ENCODE results near the gene NRXN2.
"Not testable (repeated sequence)": the region's sequence is repeated elsewhere in the genome, so short reads cannot be mapped to it uniquely, and the experiment has no call there.

Gene NRXN2

DNA sequence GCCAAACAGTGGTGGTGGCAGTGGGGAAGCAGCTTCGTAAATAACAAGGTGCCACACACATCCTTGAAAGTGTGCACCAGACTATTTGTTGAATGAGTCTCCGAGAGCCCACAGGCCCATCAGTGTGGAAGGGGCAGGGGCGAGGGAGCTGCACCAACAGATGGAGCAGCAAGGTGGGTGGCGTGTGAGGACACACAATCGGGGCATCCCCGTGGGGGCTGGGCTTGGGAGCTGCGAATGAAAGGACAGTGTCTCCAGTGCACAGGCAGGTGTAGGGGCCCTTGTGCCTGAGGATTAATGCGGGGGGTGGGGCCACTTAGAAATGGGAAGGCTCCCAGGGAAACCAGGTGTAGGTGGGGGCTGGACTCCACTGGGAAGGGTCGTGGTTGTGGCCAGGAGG lies 2.8 kb downstream of the NRXN2 start:
- no peak for DNase-seq

DNA sequence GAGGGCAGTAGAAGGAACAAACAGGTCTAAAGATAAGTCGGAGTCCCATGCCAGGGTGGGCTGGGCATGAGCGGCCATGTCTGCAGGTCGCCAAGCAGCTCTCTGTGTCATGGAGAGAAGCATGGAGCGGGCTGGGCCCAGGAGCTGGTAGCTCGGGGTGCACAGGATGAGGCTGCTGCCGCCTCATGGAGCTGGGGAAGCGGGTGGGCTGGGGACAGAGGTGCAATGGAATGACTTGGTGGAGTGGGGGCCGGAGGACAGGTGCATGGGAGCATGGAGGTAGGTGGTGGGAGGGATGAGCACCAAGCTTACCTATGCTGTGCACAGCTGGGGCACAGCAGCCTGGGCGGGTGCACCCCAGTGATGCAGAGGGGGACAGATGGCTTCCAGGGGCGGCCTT lies 3.6 kb downstream of the NRXN2 start:
- DNase-seq: no peak

GRCh38 chr11:64718780-64719124 lies 4.2 kb downstream of the NRXN2 start:
- DNase-seq: no peak

- no peak for DNase-seq
Measured at GRCh38 chr11:64718084-64718779, 4.8 kb downstream of the NRXN2 start.

DNA sequence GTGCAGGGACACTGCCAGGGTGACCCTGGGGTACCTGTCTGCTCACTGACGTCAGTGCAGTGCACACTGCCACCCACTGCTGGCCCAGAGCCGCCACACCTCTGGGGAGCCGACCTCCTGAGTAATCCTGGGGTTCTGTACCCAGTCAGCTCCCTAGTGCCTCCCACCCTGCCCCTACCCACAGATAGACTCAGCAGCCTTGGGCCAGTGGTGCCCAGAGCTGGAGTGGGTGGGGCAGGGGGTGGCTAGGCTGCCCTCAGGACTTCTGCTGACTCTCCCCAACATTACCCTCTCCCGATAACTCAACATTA lies 5.8 kb downstream of the NRXN2 start:
- no peak for DNase-seq

DNA sequence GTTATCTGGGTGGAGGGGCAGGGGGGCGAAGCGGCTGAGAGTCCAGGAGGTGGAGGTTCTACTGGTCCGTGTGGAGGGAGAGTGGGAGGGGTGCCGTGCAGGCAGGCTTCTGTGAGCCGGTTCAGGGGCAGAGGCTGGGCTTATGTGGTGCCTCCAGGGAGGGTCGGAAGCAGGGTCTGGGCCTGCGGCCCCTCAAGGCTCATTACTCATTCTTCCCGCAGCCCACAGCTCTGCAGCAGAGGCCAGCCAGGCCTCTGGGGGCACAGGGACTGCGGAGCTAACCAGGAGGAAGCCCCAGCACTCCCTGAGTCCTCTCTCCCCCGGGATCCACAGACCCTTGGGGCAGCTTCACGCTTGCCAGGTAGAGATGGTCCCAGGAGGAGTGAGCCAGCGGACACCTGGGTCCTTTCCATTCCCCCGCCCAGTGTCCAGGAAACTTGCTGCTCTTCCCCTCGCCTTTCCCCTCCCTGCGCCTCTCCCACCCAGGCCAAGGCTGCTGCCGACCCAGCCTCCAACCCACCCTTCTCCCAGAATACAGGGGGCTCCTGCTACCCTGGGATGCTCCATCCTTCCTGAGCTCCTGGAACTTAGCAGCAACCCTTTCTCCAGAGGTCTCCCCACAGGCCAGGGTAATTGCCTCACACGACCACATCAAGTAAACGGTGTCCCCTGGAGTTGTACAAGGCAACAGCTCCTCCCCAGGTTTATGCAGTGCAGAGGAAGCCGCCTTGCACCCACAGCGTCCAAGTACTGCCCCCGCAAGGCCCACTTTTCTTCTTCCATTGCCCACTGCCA lies 6.3 kb downstream of the NRXN2 start:
- DNase-seq: no peak

DNA sequence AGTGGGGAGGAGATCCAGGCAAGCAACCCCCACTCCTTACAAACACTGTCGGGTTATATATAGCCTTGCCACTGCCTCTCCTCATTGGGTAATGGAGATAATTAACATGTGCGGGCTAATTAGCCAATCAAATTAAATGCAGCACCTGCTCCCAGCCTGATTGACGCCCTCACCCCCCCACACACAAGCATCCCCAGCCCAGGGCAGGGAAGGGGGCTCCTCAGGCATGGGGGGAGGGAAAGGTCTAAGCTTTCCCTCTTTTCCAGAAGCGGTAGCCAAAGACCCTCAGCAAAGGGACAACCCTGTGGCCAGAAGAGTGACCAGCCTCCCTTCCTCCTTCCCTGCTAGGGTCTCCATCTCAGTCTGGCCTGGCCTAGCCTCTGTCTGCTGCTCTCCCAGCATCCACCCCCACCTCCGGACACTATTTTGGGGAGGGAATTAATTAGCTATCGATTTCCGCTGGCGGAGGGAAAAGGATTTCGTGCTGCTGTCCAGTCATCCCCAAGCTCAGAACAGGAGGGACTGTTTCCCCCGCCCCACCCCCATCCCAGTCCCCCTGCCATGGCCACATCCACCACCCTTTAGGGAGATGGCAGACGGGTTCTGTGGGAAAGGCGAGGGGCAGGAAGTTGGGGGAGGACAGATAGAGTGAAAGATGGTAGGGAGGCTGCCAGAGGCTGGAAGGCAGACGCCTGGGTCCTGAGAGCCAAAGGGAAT lies 7.1 kb downstream of the NRXN2 start:
- DNase-seq: no peak

DNA sequence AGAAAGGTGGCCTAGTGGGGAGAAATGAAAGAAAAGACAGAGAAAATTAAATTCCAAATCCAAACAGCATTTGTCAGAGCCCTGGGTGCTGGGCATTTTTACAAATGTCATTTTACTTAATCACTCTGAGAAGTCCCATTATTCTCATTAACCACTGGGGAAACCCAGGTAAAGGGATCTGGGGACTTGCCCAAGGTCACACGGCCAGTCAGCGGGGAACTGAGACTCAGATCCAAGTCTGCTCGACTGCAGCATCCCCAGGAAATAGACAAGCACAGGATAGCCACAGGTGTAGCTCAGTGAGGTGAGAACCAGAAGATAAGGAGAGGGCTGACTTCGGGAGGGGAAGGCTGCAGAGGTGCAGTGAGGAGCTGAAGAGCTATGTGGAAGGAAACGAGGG lies 7.9 kb downstream of the NRXN2 start:
- no peak for DNase-seq

GRCh38 chr11:64714666-64715065 lies 8.3 kb downstream of the NRXN2 start:
- DNase-seq: no peak

DNA sequence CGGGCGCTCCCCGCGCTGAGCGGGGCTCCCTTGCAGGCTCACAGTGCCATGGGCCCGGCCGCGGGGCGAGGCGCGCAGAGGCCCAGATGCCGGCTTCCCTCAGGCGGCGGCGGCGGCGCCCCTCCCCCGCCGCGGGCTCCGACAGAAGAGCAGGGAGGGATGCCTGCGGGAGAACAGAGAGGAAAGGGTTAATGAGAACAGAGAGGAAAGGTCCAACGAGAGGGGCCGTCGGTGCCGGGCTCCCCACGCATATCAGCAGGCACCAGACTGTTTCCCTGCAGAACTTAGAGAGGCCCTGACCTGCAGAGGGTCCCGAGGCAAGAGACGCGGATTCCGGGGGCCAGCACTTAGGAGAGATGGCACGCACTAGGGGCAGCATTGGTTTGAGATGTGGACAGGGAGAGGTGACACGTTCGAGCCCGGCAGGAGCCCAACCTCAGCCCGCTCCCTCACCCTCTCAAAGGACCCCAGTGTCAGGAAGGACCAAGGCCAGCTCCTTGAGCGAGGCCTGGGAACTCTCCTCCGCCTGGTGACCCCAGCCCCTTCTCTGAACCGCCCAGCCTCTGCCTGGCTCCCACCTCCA lies 9.1 kb downstream of the NRXN2 start:
- DNase-seq: no peak

DNA sequence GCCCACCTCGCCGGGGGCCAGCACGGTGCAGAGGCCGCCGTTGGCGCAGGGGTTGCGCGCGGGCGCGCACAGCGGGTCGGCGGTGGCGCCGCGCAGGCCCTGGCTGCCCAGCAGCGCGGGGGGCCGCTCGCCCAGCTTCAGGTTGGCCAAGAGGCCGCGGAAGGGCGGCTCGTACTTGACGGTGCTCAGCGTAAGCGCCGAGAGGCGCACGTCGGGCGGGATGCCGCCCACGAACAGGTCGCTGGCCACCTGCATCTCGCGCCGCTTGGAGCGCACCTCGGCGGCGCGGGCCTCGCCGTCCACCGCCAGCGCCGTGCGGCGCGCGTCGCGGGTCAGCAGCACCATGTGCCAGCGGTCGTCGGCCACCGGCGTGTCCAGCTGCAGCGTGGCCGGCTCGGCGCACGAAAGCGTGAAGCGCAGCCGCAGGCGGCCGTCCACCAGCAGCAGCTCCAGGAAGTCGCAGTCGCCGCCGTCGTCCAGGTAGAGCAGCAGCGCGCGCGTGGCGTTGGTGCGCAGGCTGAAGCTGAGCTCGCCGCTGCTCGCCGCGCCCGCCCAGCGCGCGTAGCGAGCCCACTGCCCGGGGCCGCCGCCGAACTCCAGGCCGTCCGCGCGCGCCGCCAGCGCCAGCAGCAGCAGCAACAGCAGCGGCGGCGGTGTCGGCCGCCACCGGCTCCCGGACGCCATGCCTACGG lies 9.8 kb downstream of the NRXN2 start:
- no peak for DNase-seq

DNA sequence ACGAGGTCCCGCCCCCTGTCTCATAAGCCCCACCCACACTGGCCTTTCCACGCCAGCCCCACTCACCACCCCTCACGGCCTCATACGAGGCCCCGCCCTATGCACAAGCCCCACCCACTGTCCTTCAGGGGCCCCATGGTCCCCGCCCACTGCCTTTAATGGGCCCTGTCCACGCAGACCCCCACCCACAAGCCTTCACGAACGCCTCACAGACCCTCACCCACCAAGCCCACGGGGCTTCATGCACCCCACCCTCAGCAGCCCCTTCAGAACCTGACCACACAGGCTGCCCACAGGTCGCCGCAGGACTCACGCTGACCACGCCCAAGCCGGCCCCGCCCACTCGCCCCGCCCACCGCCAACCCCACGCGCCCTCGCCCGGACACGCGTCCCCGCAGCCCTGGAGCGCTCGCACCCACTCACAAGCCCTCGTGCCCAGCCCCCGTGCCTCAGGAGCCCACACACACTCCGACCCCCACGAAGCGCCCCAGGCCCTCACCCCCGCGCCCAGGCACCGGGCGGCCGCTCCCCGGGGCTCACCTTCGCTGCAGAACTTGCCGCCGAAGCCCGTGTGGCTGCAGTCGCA lies 10.5 kb downstream of the NRXN2 start:
- DNase-seq: no peak

DNA sequence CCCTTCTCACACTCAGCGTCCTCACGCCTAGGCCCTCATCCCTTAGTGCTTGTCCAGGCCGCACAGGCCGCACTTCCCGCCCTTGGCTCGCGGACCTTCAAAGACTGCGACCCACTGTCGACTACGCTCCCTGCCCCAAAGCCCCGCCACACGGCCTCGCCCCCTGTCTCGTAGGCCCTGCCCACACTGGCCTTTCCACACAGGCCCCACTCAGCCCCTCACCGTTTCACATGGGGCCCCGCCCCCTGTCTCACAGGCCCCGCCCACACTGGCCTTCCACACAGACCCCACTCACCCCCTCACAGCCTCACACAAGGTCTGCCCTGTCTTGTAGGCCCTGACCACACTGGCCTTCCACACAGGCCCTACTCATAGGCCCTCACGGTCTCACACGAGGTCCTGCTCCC lies 11.0 kb downstream of the NRXN2 start:
- no peak for DNase-seq

DNA sequence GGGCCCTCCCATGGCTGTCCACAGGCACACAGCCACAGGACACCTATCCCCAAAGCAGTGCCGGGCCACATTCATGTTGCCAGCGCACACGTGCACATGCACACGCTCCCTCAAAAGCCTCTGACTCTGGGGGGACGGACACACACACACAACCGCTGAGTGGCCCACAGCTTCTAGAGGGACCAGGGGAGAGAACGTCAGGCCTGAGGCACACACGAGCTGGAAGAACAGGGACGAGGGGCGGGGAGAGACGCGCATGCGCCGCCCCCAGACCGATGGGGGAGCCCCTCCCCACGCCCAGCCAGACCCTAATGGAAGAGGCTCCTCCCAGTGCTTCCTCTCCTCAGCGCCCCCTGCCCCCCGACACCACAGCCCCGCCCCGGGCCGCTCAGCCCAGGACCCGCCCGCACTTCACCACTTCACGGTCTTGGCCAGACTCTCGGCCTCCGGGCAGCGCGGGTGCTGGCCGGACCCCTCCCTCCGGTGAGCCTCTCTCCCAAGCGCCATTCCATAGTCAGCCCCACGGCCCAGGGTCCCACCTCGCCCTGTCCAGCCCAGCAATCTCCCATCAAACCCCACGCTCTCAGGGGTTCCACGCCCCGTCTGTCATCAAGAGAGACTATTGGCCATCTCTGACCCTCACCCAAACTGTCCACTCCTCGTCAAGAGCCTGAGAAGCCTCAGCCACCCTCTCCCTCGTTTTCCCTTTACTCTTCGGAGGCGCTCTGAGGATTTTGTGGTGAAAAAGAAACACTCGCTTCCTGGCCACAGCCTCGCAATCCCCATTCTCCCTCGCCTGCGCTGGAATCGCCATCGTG lies 11.7 kb downstream of the NRXN2 start:
- no peak for DNase-seq

GRCh38 chr11:64710418-64711137 lies 12.4 kb downstream of the NRXN2 start:
- DNase-seq: no peak

DNA sequence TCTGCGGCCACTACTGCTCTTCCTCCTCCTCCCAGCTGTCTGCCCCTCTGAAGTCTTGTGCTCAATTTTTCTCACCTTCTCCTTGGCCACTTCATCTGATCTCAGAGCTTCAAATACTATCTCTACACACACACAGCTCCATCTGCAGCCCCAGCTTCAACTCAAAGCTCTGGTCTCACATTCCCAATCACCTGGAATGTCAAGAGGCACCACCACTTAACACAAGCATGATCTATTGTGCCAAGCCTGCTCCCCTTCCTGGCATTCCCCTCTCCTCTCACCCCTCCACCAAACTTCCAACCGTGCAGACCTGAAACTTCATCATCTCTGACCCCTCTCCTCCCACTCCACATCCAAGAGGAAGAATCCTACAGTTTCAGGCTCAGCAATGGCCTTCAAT lies 17.5 kb downstream of the NRXN2 start:
- no peak for DNase-seq

DNA sequence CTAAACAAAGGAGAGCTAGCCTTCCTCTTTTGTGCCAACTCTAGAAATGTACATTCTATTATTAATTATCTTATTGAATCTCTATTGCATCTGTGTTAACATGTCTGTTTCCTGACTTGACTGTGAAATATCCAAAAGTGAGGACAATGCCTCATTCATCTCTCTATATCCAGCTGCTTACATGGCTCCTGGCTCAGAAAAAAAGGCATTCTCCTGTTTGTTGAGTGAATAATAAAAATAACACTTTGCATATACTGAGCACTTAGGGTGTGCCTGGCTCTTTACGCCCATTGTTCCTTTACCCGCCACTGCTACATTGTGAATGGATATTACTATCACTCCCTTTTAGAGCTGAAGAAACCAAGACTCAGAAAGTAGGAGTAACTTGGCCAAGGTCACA lies 19.9 kb downstream of the NRXN2 start:
- no peak for DNase-seq

DNA sequence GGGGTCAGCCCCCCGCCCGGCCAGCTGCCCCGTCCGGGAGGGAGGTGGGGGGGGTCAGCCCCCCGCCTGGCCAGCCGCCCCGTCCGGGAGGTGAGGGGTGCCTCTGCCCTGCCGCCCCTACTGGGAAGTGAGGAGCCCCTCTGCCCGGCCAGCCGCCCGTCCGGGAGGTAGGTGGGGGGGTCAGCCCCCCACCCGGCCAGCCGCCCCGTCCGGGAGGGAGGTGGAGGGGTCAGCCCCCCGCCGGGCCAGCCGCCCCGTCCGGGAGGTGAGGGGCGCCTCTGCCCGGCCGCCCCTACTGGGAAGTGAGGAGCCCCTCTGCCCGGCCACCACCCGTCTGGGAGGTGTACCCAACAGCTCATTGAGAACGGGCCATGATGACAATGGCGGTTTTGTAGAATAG lies 21.0 kb downstream of the NRXN2 start:
- DNase-seq: not testable (repeated sequence)

- DNase-seq: no peak
Measured at GRCh38 chr11:64698427-64698826, 24.6 kb downstream of the NRXN2 start.

GRCh38 chr11:64697663-64698375 lies 25.2 kb downstream of the NRXN2 start:
- DNase-seq: no peak

GRCh38 chr11:64696045-64696444 lies 27.0 kb downstream of the NRXN2 start:
- DNase-seq: no peak
